ENCODE data around the gene RNASE7.

GRCh38 chr14:21048638-21049037 is 6.5 kb downstream of the RNASE7 start:
- TF ChIP-seq CTCF (IDR thresholded peaks at IDR 0.05; ENCODE audit: low read depth, low read length, poor library complexity, severe bottlenecking) (no peak), EZH2phosphoT487 (IDR thresholded peaks at IDR 0.05; ENCODE audit: borderline replicate concordance, low read length) (no peak)

Data from DOHH2 (cell line).